Naive B cell (primary cell): Measurements from ENCODE around the gene SPAG4. TPM values are rescaled to one million over a fixed set of nuclear protein-coding genes. Genes with fewer than 3 reads are reported as not detected.
A peak's percentile ranks its signal among the peaks of the same experiment; 100 is the strongest.

Source experiments
- ATAC-seq, 2 donors: fragments of 150-1000 bp; cut with Tn5 transposase; 2 replicates each; pipeline ENCODE4 v1.10.0; 2021; ENCODE audit warnings: low read depth in 2 of 2, mild to moderate bottlenecking in 2 of 2, moderate library complexity in 2 of 2
- DNase-seq: peaks from one replicate; pipeline ENCODE4 v3.0.0; 2022
- H3K27ac Mint-ChIP-seq, 6 donors: one replicate each; pipeline ENCODE4 v1.8.0; 2020 to 2022; ENCODE audit warnings: mild to moderate bottlenecking in 6 of 6, mixed read lengths in 6 of 6, moderate library complexity in 5 of 6, inconsistent platforms in 2 of 6
- H3K27me3 Mint-ChIP-seq, 3 donors: one replicate each; pipeline ENCODE4 v1.8.0; 2021 to 2022; ENCODE audit warnings: mixed read lengths in 3 of 3, mild to moderate bottlenecking in 1 of 3
- H3K36me3 Mint-ChIP-seq, 2 donors: one replicate each; pipeline ENCODE4 v1.8.0; 2020 to 2022; ENCODE audit warnings: mixed read lengths in 2 of 2, inconsistent platforms in 1 of 2, mild to moderate bottlenecking in 1 of 2
- H3K4me1 Mint-ChIP-seq, 3 donors: one replicate each; pipeline ENCODE4 v1.8.0; 2020 to 2022; ENCODE audit warnings: mixed read lengths in 3 of 3, inconsistent platforms in 1 of 3, mild to moderate bottlenecking in 1 of 3, moderate library complexity in 1 of 3
- H3K4me3 Mint-ChIP-seq, 8 donors: one replicate each; pipeline ENCODE4 v1.8.0; 2020 to 2022; ENCODE audit warnings: mild to moderate bottlenecking in 8 of 8, mixed read lengths in 8 of 8, moderate library complexity in 8 of 8, inconsistent platforms in 2 of 8
- H3K9me3 Mint-ChIP-seq, 7 donors: one replicate each; pipeline ENCODE4 v1.8.0; 2020 to 2022; ENCODE audit warnings: mixed read lengths in 7 of 7, mild to moderate bottlenecking in 5 of 7, inconsistent platforms in 2 of 7, moderate library complexity in 1 of 7
- polyA plus RNA-seq, 6 donors: library from polyadenylated mRNA; unstranded; fragments of 300-500 nt; fragmentation: Illumina TruSeq; gene quantifications; one replicate each; pipeline ENCODE4 v1.2.3, GENCODE V29; 2021; ENCODE audit warnings: low read depth in 6 of 6

The SPAG4 gene
- polyA plus RNA-seq, 6 donors from 2014 or later: 0.29 to 1.5 (median 0.89) TPM

GRCh38 chr20:35661053-35661452, 45.4 kb downstream of the SPAG4 start:
- H3K9me3 Mint-ChIP-seq: no peaks in the 10 kb centered on the region
- peak overlapping the region in 5 of 8 donors; percentile 87 to 99 (median 96) for H3K4me3 Mint-ChIP-seq
- no peaks in the 10 kb centered on the region for H3K27me3 Mint-ChIP-seq
- DNase-seq (no peak), ATAC-seq (no peak)
- H3K4me1 Mint-ChIP-seq: peaks cover 51 to 74% (median 65%) of the 10 kb centered on the region in 3 donors
- peak overlapping the region in 4 of 6 donors; percentile 42 to 99 (median 94) for H3K27ac Mint-ChIP-seq
- no peaks in the 10 kb centered on the region for H3K36me3 Mint-ChIP-seq

- DNase-seq: no peak
- H3K4me3 Mint-ChIP-seq: peak overlapping the region; percentile 71 to 99 (median 94)
- no peaks in the 10 kb centered on the region for H3K9me3 Mint-ChIP-seq
- no peak for ATAC-seq
- no peaks in the 10 kb centered on the region for H3K27me3 Mint-ChIP-seq
- peaks cover 51 to 70% (median 61%) of the 10 kb centered on the region in 3 donors for H3K4me1 Mint-ChIP-seq
- H3K27ac Mint-ChIP-seq: peak overlapping the region; percentile 34 to 100 (median 90)
- no peaks in the 10 kb centered on the region for H3K36me3 Mint-ChIP-seq
Measured at GRCh38 chr20:35661908-35662307, 46.3 kb downstream of the SPAG4 start.

GRCh38 chr20:35662551-35662950, 46.9 kb downstream of the SPAG4 start:
- ATAC-seq: no peak
- peak overlapping the region; percentile 83 to 100 (median 98) for H3K27ac Mint-ChIP-seq
- no peaks in the 10 kb centered on the region for H3K27me3 Mint-ChIP-seq
- H3K4me1 Mint-ChIP-seq: peaks cover 46 to 66% (median 55%) of the 10 kb centered on the region in 3 donors
- H3K4me3 Mint-ChIP-seq: peak overlapping the region; percentile 87 to 99 (median 96)
- H3K36me3 Mint-ChIP-seq: no peaks in the 10 kb centered on the region
- no peaks in the 10 kb centered on the region for H3K9me3 Mint-ChIP-seq
- no peak for DNase-seq

GRCh38 chr20:35663516-35664465, 48.2 kb downstream of the SPAG4 start:
- Mint-ChIP-seq H3K36me3 (peaks cover 5 to 6% of the 10 kb centered on the region in 2 donors), H3K9me3 (no peaks in the 10 kb centered on the region), H3K27me3 (no peaks in the 10 kb centered on the region), H3K27ac (peak overlapping the region; percentile 98 to 100 (median 99)), H3K4me3 (peak overlapping the region; percentile 87 to 99 (median 96)), H3K4me1 (peaks cover 44 to 58% (median 53%) of the 10 kb centered on the region in 3 donors)
- DNase-seq: peak; percentile 79
- ATAC-seq: peak; percentile 56 to 66

GRCh38 chr20:35664466-35665206, 49.0 kb downstream of the SPAG4 start, which contains the start of the genes CPNE1 and RBM12:
Gene CPNE1, minus strand, starts transcription at chr20:35664900. Its CDS starts 31,977 bp downstream, at chr20:35632923.
Gene RBM12, minus strand, starts transcription at chr20:35664900. Its CDS starts 9,578 bp downstream, at chr20:35655322.
- ATAC-seq (peak; percentile 82 to 84), DNase-seq (peak; percentile 95)
- Mint-ChIP-seq H3K36me3 (peaks cover 12 to 13% of the 10 kb centered on the region in 2 donors), H3K4me1 (peaks cover 38 to 51% (median 44%) of the 10 kb centered on the region in 3 donors), H3K27me3 (no peaks in the 10 kb centered on the region), H3K9me3 (no peaks in the 10 kb centered on the region), H3K4me3 (peak within 1 kb of the TSS; percentile 87 to 99 (median 96)), H3K27ac (peak within 1 kb of the TSS; percentile 98 to 100 (median 99))

DNA sequence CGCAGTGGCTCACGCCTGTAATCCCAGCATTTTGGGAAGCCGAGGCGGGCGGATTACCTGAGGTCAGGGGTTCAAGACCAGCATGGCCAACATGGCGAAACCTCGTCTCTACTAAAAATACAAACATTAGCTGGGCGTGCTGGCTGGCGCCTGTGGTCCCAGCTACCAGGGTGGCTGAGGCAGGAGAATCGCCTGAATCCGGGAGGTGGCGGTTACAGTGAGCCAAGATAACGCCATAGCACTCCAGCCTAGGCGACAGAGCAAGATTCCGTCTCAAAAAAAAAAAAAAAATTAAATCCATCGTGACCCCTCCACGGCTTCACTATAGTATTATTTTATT, 50.3 kb downstream of the SPAG4 start:
- no peak for DNase-seq
- ATAC-seq: no peak
- H3K9me3 Mint-ChIP-seq: no peaks in the 10 kb centered on the region
- no peaks in the 10 kb centered on the region for H3K27me3 Mint-ChIP-seq
- H3K36me3 Mint-ChIP-seq: peaks cover 24 to 25% of the 10 kb centered on the region in 2 donors
- H3K4me1 Mint-ChIP-seq: peaks cover 34 to 38% (median 36%) of the 10 kb centered on the region in 3 donors
- peak overlapping the region in 3 of 6 donors; percentile 72 to 90 (median 84) for H3K27ac Mint-ChIP-seq
- peak overlapping the region in 4 of 8 donors; percentile 29 to 98 (median 40) for H3K4me3 Mint-ChIP-seq

- Mint-ChIP-seq H3K4me1 (peaks cover 6 to 7% (median 7%) of the 10 kb centered on the region in 3 donors), H3K4me3 (no peak overlapping the region), H3K9me3 (no peaks in the 10 kb centered on the region), H3K36me3 (peaks cover 30 to 38% of the 10 kb centered on the region in 2 donors), H3K27ac (peak overlapping the region in 1 of 6 donors; percentile 49), H3K27me3 (no peaks in the 10 kb centered on the region)
- no peak for ATAC-seq
- DNase-seq: no peak
Measured at GRCh38 chr20:35669221-35669620, 53.6 kb downstream of the SPAG4 start.

DNA sequence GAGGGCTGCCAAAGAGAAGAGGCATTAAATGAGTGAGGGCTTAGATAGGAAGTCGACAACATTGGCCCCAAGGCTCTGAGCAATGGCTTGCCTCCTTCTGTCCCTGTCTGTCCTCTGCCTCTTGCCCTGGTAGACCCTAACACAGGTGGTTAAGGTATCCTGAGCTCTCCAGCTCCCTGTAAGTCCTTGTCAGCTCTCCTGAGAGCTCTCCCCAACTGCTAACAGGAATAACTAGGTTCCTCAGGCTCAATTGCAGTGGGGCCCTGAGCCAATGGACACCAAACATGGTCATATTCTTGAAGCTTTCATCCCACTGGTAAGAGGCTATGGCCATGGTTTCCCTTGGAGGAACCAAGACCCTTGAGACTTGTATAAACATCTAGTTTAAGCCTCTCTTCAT, 54.1 kb downstream of the SPAG4 start:
- Mint-ChIP-seq H3K9me3 (no peaks in the 10 kb centered on the region), H3K4me1 (peaks cover 4 to 7% (median 5%) of the 10 kb centered on the region in 3 donors), H3K36me3 (peaks cover 30 to 38% of the 10 kb centered on the region in 2 donors), H3K27ac (no peak overlapping the region), H3K27me3 (no peaks in the 10 kb centered on the region), H3K4me3 (no peak overlapping the region)
- ATAC-seq (no peak), DNase-seq (no peak)

Other genes starting within 250 kb of the SPAG4 start
- 10 to 100 TPM; 10.2 to 17.1 (median 11.7) TPM for gene UQCC1, start 203.9 kb upstream of the SPAG4 start, polyA plus RNA-seq
- gene GDF5, start 177.6 kb upstream of the SPAG4 start, polyA plus RNA-seq: not detected
- 10 to 100 TPM in 1 of 6 donors, 1 to 10 TPM in 4, not detected in 1; 3.4 to 20.5 (median 5.2) TPM for gene CEP250, start 160.2 kb upstream of the SPAG4 start, polyA plus RNA-seq
- not detected for gene C20orf173, start 86.2 kb upstream of the SPAG4 start, polyA plus RNA-seq
- 100 to 1,000 TPM; 103 to 141 (median 117) TPM for gene ERGIC3, start 73.8 kb upstream of the SPAG4 start, polyA plus RNA-seq
- gene CPNE1, start 49.1 kb downstream of the SPAG4 start, polyA plus RNA-seq: 100 to 1,000 TPM; 178 to 542 (median 337) TPM
- 10 to 100 TPM; 39.4 to 58.8 (median 51.6) TPM for gene RBM12, start 49.1 kb downstream of the SPAG4 start, polyA plus RNA-seq
- 10 to 100 TPM in 5 of 6 donors, 1 to 10 TPM in 1; 7.8 to 23.1 (median 13.3) TPM for gene NFS1, start 83.5 kb downstream of the SPAG4 start, polyA plus RNA-seq
- gene ROMO1, start 83.6 kb downstream of the SPAG4 start, polyA plus RNA-seq: 100 to 1,000 TPM; 256 to 337 (median 292) TPM
- 100 to 1,000 TPM in 5 of 6 donors, 10 to 100 TPM in 1; 85.4 to 213 (median 173) TPM for gene RBM39, start 126.4 kb downstream of the SPAG4 start, polyA plus RNA-seq
- gene PHF20, start 156.2 kb downstream of the SPAG4 start, polyA plus RNA-seq: 100 to 1,000 TPM; 150 to 257 (median 154) TPM